GM21390 (cell line): Measurements from ENCODE around the gene FAM222B.
"Not testable (repeated sequence)": the region's sequence is repeated elsewhere in the genome, so short reads cannot be mapped to it uniquely, and the experiment has no call there.

Experiments
- ATAC-seq: cut with Tn5 transposase; IDR thresholded peaks from one replicate; pipeline ENCODE4 v1.9.1; 2021; ENCODE audit not compliant: unreplicated experiment

FAM222B gene

GRCh38 chr17:28871056-28871579 lies 28.5 kb upstream of the FAM222B start:
- peak; percentile 88 for ATAC-seq

GRCh38 chr17:28867276-28867675 lies 24.7 kb upstream of the FAM222B start:
- no peak for ATAC-seq

- no peak for ATAC-seq
These were observed 23.6 kb upstream of the FAM222B start for GRCh38 chr17:28865946-28866752.

- ATAC-seq, result no peak
These were observed 22.6 kb upstream of the FAM222B start for GRCh38 chr17:28864991-28865849.

- ATAC-seq, result no peak
These were observed 21.4 kb upstream of the FAM222B start for GRCh38 chr17:28863953-28864352.

GRCh38 chr17:28862561-28862960 lies 20.0 kb upstream of the FAM222B start:
- ATAC-seq, result no peak

GRCh38 chr17:28861393-28862203 lies 19.0 kb upstream of the FAM222B start:
- ATAC-seq, result no peak

GRCh38 chr17:28860363-28860808 lies 17.8 kb upstream of the FAM222B start:
- no peak for ATAC-seq

- no peak for ATAC-seq
These were observed 16.3 kb upstream of the FAM222B start for GRCh38 chr17:28858801-28859355.

- no peak for ATAC-seq
These were observed 15.6 kb upstream of the FAM222B start for GRCh38 chr17:28857905-28858800.

GRCh38 chr17:28856028-28856574 lies 13.5 kb upstream of the FAM222B start:
- ATAC-seq, result no peak

GRCh38 chr17:28855336-28855679 lies 12.7 kb upstream of the FAM222B start:
- no peak for ATAC-seq

- peak; percentile 95 for ATAC-seq
These were observed 12.1 kb upstream of the FAM222B start, which contains the start of gene ERAL1 for GRCh38 chr17:28854457-28855335. Gene ERAL1 (plus strand): TSS chr17:28855016. CDS start chr17:28855035, 19 bp downstream.

- ATAC-seq, result no peak
These were observed 10.7 kb upstream of the FAM222B start for GRCh38 chr17:28853295-28853694.

GRCh38 chr17:28849281-28849680 lies 6.7 kb upstream of the FAM222B start:
- ATAC-seq, result no peak

GRCh38 chr17:28848667-28849066 lies 6.1 kb upstream of the FAM222B start:
- not testable (repeated sequence) for ATAC-seq

GRCh38 chr17:28846699-28847098 lies 4.1 kb upstream of the FAM222B start:
- ATAC-seq, result not testable (repeated sequence)

GRCh38 chr17:28846231-28846630 lies 3.6 kb upstream of the FAM222B start:
- ATAC-seq, result no peak
